Measurements from ENCODE around the gene CIC. TPM values are rescaled to one million over a fixed set of nuclear protein-coding genes. Genes with fewer than 3 reads are reported as not detected.

The CIC gene
- total RNA-seq, 1 experiment from 2014 or later: 60.7 TPM

GRCh38 chr19:42303876-42304275 lies 34.8 kb downstream of the CIC start:
- ChIA-PET CTCF (interaction anchor here (0.6 kb wide), 2 partner anchors 119 to 155 kb away, joined by 5 to 14 read pairs; no protein-coding TSS in a partner anchor), POLR2A (ENCODE audit: unreplicated experiment) (no interaction called here)
- H3K27ac ChIP-seq: no peak overlapping the region
- no peaks in the 10 kb centered on the region for H3K9me2 ChIP-seq (ENCODE audit: insufficient read depth)
- H3K36me3 ChIP-seq (ENCODE audit: low read depth): no peaks in the 10 kb centered on the region
- no peaks in the 10 kb centered on the region for H3K27me3 ChIP-seq (ENCODE audit: insufficient read depth, low read depth)
- H3K4me3 ChIP-seq: no peak overlapping the region
- no peak for DNase-seq
- no peaks in the 10 kb centered on the region for H3K9me3 ChIP-seq (ENCODE audit: insufficient read depth, low read depth)
- H3F3A ChIP-seq (ENCODE audit: insufficient read depth, low read depth): peaks cover 8% of the 10 kb centered on the region; the same call in 1 of the 2 replicates
- H2AFZ ChIP-seq: no peak overlapping the region
- H3K4me1 ChIP-seq (replicated peaks; ENCODE audit: insufficient read depth): peaks cover 7% of the 10 kb centered on the region; the same call in 1 of the 2 replicates
- H4K20me1 ChIP-seq (ENCODE audit: insufficient read depth): no peaks in the 10 kb centered on the region
- H3K79me2 ChIP-seq (ENCODE audit: low read depth): peaks cover 12% of the 10 kb centered on the region
- TF ChIP-seq EZH2 (IDR thresholded peaks at IDR 0.05; ENCODE audit: low read depth) (no peak), CTCF (conservative IDR thresholded peaks at IDR 0.05) (no peak)
- intact Hi-C loops (cut with micrococcal nuclease; ENCODE audit: unreplicated experiment): loop anchor here (2.0 kb wide), 1 partner anchor 61 kb away; the partner anchor contains the start of gene GSK3A
- no TSS peak for BruUV-seq (replicated peaks)
- H3K4me2 ChIP-seq: no peak overlapping the region

GRCh38 chr19:42306646-42307045 lies 37.6 kb downstream of the CIC start:
- POLR2A ChIA-PET (ENCODE audit: unreplicated experiment): no interaction called here
- Histone ChIP-seq H3K9me2 (ENCODE audit: insufficient read depth) (no peaks in the 10 kb centered on the region), H4K20me1 (ENCODE audit: insufficient read depth) (no peaks in the 10 kb centered on the region), H3K27ac (no peak overlapping the region), H3F3A (ENCODE audit: insufficient read depth, low read depth) (peaks cover 8% of the 10 kb centered on the region; the same call in 1 of the 2 replicates), H3K9me3 (ENCODE audit: insufficient read depth, low read depth) (no peaks in the 10 kb centered on the region), H2AFZ (no peak overlapping the region), H3K4me1 (replicated peaks; ENCODE audit: insufficient read depth) (peaks cover under 1% of the 10 kb centered on the region; the same call in 1 of the 2 replicates), H3K79me2 (ENCODE audit: low read depth) (peaks cover 2% of the 10 kb centered on the region), H3K27me3 (ENCODE audit: insufficient read depth, low read depth) (no peaks in the 10 kb centered on the region), H3K4me2 (no peak overlapping the region), H3K4me3 (no peak overlapping the region), H3K36me3 (ENCODE audit: low read depth) (no peaks in the 10 kb centered on the region)
- no peak for DNase-seq
- BruUV-seq (replicated peaks): no TSS peak
- intact Hi-C loops (cut with micrococcal nuclease; ENCODE audit: unreplicated experiment): no loop called here
- TF ChIP-seq CTCF (conservative IDR thresholded peaks at IDR 0.05) (no peak), EZH2 (IDR thresholded peaks at IDR 0.05; ENCODE audit: low read depth) (no peak)
- CTCF ChIA-PET: no interaction called here

- 0 out of 2 replicates have a peak, but pooled peaks cover 4% of the 10 kb centered on the region for H3K4me1 ChIP-seq (replicated peaks; ENCODE audit: insufficient read depth)
- no peak for TF ChIP-seq CTCF (conservative IDR thresholded peaks at IDR 0.05)
- no peak for TF ChIP-seq EZH2 (IDR thresholded peaks at IDR 0.05; ENCODE audit: low read depth)
- no peak overlapping the region for H3K4me2 ChIP-seq
- H3K27ac ChIP-seq: no peak overlapping the region
- no peak overlapping the region for H2AFZ ChIP-seq
- no peaks in the 10 kb centered on the region for H3K36me3 ChIP-seq (ENCODE audit: low read depth)
- H3K27me3 ChIP-seq (ENCODE audit: insufficient read depth, low read depth): peaks cover 23% of the 10 kb centered on the region; the same call in 1 of the 2 replicates
- ChIA-PET POLR2A (ENCODE audit: unreplicated experiment) (no interaction called here), CTCF (no interaction called here)
- H3F3A ChIP-seq (ENCODE audit: insufficient read depth, low read depth): 0 out of 2 replicates have a peak, but pooled peaks cover 4% of the 10 kb centered on the region
- no peaks in the 10 kb centered on the region for H3K9me3 ChIP-seq (ENCODE audit: insufficient read depth, low read depth)
- no peaks in the 10 kb centered on the region for H3K79me2 ChIP-seq (ENCODE audit: low read depth)
- BruUV-seq (replicated peaks): no TSS peak
- intact Hi-C loops (cut with micrococcal nuclease; ENCODE audit: unreplicated experiment): no loop called here
- H4K20me1 ChIP-seq (ENCODE audit: insufficient read depth): no peaks in the 10 kb centered on the region
- H3K4me3 ChIP-seq: no peak overlapping the region
- no peaks in the 10 kb centered on the region for H3K9me2 ChIP-seq (ENCODE audit: insufficient read depth)
- DNase-seq: no peak
These were observed 40.6 kb downstream of the CIC start for GRCh38 chr19:42309686-42310085.
